ENCODE results near the gene SLC12A3.
"Not testable (repeated sequence)": the region's sequence is repeated elsewhere in the genome, so short reads cannot be mapped to it uniquely, and the experiment has no call there.

GRCh38 chr16:56934599-56935145, 69.7 kb downstream of the SLC12A3 start:
- TF ChIP-seq CTCF (conservative IDR thresholded peaks at IDR 0.05 in 1 of 2, IDR thresholded peaks at IDR 0.05 in 1 of 2; ENCODE audit: low read depth in 1 of 2, low read length in 2 of 2); EZH2 (IDR thresholded peaks at IDR 0.05; ENCODE audit: low read length, missing control alignments): not testable (repeated sequence)

All from fibroblast of lung (primary cell).